Hepatic stellate cell (primary cell): ENCODE measurements around the gene PARP1.

ENCODE experiments used
- DNase-seq: peaks from one replicate; pipeline ENCODE4 v3.0.0; 2011; ENCODE audit warnings: low spot score

The PARP1 gene

DNA sequence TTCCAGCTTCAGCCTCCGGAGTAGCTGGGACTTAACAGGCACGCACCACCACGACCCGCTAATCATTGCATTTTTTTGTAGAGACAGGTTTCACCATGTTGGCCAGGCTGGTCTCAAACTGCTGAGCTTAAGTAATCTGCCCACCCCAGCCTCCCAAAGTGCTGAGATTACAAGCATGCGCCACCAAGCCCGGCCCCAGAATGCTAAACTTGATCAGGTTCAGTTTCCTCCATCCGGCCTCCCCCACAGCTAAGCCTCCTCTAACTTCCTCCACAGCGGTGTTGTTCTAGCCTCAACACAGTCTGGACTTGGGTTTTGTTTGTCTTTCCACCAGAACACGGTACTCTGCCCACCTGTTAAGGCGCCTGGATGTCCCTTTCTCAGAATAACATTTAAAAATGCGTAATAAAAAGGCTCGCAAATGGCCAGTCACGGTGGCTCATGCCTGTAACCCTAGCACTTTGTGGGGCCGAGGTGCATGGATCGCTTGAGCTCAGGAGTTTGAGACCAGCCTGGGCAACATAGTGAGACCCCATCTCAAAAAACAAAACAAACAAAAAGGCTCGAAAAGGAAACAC is 2.4 kb downstream of the PARP1 start:
- no peak for DNase-seq

- no peak for DNase-seq
Observed at GRCh38 chr1:226404904-226405222, 3.0 kb downstream of the PARP1 start.

DNA sequence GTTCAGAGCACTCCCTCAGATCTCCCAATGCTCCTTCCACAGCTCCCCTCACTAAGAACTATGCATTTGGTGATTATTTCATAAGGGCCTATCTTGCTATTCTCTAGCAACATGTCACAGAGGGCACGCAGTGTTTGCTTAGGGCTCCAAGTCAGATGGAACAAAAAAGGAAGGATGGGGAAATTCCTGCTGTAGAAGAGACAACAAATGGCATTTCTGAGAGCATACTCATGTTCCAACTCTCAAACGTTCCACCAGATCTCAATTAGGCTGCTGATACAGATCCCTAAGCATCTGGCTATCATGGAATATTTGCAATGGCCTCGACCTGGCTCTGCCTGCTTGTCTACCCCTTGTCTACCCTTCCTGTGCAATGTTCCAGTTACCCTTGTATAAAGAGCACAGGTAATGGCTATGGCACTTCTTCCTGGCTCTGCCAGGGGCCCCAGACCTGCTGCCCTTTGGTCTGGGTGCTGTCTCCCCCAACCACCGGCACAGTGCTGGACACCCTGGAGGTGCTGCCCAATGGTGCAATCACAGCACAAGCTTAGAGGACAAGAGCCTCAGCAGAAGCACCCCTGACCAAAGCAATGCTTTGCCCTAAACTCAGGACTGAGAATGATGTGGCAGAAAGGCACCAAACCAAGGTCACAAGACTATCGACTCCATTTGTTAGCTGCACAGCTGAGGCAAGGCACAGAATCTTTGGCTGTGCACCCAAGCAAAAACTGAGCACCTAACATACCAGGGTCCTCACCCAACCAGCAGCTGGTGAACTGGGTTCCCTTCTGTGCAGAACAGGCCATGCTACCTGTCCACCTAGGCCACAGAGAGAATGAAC is 3.6 kb downstream of the PARP1 start:
- DNase-seq = peak; percentile 45

GRCh38 chr1:226403201-226404034 is 4.5 kb downstream of the PARP1 start:
- DNase-seq = peak; percentile 55

GRCh38 chr1:226402739-226403165 is 5.1 kb downstream of the PARP1 start:
- DNase-seq = no peak

GRCh38 chr1:226401355-226402303 is 6.3 kb downstream of the PARP1 start:
- no peak for DNase-seq

GRCh38 chr1:226400519-226401354 is 7.2 kb downstream of the PARP1 start:
- no peak for DNase-seq

- DNase-seq = no peak
Observed at GRCh38 chr1:226397955-226398636, 9.8 kb downstream of the PARP1 start.

GRCh38 chr1:226397011-226397926 is 10.6 kb downstream of the PARP1 start:
- DNase-seq = no peak

DNA sequence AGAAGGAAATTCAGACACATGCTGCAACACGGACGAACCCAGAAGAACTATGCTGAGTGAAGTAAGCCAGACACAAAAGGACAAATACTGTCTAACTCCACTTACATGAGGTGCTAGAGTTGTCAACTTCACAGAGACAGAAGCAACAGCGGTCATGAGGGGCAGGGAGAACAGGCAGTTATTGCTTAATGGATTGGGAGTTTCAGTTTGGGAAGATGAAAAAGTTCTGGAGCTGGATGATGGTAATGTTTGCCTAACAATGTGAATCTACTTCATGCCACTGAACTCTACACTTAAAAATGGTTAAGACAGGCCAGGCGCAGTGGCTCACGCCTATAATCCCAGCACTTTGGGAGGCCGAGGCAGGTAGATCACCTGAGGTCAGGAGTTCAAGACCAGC is 12.1 kb downstream of the PARP1 start:
- no peak for DNase-seq

GRCh38 chr1:226394462-226394861 is 13.4 kb downstream of the PARP1 start:
- DNase-seq = no peak

DNA sequence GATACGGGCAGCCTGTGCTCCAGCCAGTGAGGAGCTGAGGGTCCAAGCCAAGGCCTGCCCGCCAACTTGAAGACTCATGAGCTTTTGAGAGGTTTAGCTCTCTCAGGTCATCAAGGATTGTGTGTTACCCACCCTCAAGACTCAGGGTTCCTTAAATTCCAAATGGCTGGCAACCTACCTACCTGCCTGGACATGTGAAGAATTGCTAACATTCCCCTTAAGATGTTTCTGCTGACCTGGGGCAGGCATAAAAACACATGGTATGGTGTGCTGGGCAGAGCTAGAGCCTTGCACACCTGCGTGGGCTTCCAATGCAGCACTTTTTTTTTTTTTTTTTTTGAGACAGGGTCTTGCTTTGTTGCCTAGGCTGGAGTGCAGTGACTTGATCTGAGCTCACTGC is 17.2 kb downstream of the PARP1 start:
- no peak for DNase-seq

- no peak for DNase-seq
Observed at GRCh38 chr1:226388131-226388530, 19.8 kb downstream of the PARP1 start.

DNA sequence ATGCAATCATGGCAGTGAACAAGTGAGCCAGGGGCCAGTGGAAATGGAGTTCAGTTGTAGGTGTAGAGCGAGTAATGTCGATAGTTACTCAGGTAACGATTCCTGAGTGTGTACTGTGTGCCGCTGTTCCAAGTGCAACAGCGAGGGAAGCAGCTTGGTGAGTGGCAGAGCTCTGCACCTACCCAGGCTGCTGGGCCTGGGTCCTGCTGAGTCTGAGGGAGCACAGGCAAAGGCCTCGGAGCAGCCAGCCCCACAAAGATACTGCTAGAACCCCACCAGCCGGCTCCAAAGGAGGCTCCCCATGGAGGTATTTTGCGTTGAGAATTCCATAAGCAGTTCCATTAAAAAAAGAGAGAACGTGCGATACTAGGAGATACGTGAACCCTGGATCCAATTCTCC is 23.2 kb downstream of the PARP1 start:
- DNase-seq = no peak

DNA sequence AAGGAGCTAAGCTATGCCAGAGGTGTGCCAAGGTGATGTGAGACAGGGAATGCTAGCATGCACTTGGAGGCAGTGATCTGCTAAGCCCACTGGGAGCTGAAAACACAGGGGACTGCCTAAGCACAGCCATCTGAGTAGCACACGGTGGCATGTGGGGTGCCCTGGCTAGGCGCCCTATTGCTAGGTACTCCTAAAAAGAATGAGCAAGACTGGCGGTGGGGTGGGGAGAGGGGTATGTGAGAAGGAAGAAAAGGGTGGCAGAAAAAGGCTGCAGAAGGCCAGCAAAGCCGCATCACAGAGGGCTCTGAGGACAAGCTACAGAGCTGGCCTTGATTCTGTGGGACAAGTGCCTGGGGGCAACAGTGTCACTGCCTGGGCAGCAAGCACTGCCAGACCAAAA is 23.9 kb downstream of the PARP1 start:
- no peak for DNase-seq

DNA sequence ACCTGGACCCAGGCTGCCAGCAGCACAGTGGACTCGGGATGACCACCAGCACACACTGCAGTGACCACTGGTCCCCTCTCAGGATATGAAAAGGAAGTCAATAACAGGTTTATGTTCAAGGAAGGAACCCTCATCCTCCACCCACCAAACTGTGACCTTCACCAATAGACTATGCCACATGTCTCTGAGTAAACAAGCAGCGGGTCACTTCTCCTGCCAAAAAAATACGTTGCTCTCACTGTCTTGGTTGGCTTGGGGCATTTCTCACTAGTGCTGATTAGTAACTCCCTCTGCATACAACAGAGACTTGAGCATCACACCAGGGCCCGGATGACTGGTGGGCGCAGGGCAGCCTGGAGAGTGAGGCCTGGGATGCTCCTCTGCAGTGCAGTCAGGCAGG is 25.9 kb downstream of the PARP1 start:
- no peak for DNase-seq

DNA sequence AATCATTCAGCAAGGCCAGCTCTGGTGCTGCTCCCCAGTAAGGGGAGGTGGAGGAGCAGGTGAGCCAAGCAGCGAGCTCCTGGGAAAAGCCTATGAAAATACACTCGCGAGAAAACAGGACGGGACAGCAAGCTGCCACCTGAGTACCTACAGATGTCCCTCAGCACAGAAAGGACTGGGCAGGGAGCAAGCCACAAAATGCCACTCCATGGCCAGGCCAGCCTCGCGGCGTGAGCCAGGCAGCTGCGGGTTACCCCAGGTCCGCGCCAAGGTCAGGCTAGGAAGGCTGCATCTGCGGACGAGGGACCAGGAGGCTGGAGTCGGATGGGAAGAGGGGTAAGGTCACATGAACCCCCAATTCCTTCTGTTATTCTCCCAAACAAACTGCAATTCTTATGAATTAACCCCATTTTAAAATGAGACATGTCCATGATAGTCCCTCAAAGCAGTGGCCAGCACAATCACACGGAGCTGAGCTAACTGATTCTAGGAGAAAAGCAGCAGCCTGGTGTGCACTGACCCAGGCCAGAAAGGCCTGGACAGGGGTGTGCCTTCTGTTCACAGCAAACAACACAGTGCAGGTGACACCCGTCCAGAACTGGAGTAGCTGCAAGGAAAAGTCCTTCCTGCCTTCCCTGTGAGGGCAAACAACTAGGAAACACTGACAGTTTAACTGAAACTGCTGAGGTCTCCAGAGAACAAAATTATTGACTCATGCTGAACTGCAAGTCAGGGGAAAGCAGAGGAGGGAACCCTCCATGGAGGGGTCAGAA is 26.5 kb downstream of the PARP1 start:
- no peak for DNase-seq

DNA sequence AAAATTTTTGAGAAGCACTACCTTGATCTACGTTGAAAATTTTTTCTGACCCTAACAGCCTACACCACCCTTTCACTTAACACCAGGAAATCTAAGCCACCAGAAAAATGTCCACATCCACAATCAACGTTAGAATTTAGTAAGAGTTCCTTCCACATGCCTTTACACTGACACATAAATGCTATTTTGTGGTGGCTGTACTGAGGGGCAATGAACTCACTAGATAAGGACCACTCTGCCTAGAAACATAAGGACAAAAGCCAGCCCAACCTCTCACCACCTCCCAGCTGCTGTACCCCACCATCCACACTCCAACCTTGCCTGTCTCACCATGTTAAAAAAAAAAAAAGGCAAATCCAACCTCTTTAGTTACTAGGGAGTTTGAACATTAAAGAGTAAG is 29.8 kb downstream of the PARP1 start:
- DNase-seq = peak; percentile 15

- DNase-seq = no peak
Observed at GRCh38 chr1:226376300-226376699, 31.6 kb downstream of the PARP1 start.
